Smooth muscle cell (in vitro differentiated cells): ENCODE measurements around the gene CELF2. TPM values are rescaled to one million over a fixed set of nuclear protein-coding genes. Genes with fewer than 3 reads are reported as not detected.

Experiments used
- DNase-seq: peaks from one replicate; lab custom pipeline; 2025; ENCODE audit not compliant: unreplicated experiment; lab: John Stamatoyannopoulos, UW
- H2AFZ ChIP-seq: fragments of 200-600 bp; sonication (generic); 2 replicates; pipeline ENCODE4 v1.6.0; 2016; ENCODE audit warnings: antibody characterized with exemption, low read depth, mild to moderate bottlenecking
- H3F3A ChIP-seq: fragments of 200-600 bp; sonication (generic); 2 replicates; pipeline ENCODE4 v1.6.0; 2017; ENCODE audit warnings: antibody characterized with exemption, low read depth
- H3K27ac ChIP-seq: fragments of 200-600 bp; sonication (generic); 2 replicates; pipeline ENCODE4 v1.5.1; 2016; ENCODE audit warnings: low read depth, mild to moderate bottlenecking
- H3K27me3 ChIP-seq: fragments of 200-600 bp; sonication (generic); 2 replicates; pipeline ENCODE4 v1.6.1; 2016; ENCODE audit warnings: low read depth, mild to moderate bottlenecking
- H3K36me3 ChIP-seq: fragments of 200-600 bp; sonication (generic); 2 replicates; pipeline ENCODE4 v1.5.1; 2016; ENCODE audit warnings: low read depth
- H3K4me1 ChIP-seq: fragments of 200-600 bp; sonication (generic); 2 replicates; pipeline ENCODE4 v1.5.1; 2016; ENCODE audit warnings: low read depth
- H3K4me2 ChIP-seq: fragments of 200-600 bp; sonication (generic); 2 replicates; pipeline ENCODE4 v1.6.0; 2016; ENCODE audit warnings: mild to moderate bottlenecking
- H3K4me3 ChIP-seq: fragments of 200-600 bp; sonication (generic); 2 replicates; pipeline ENCODE4 v1.5.1; 2016; ENCODE audit warnings: mild to moderate bottlenecking
- H3K79me2 ChIP-seq: fragments of 200-600 bp; sonication (generic); 2 replicates; pipeline ENCODE4 v1.6.0; 2016; ENCODE audit warnings: low read depth, mild to moderate bottlenecking
- H3K9ac ChIP-seq: fragments of 200-600 bp; sonication (generic); 2 replicates; pipeline ENCODE4 v1.6.0; 2016; ENCODE audit warnings: low read depth
- H3K9me3 ChIP-seq: fragments of 200-600 bp; sonication (generic); replicated peaks from 2 replicates; pipeline ENCODE4 v1.5.1; 2016; ENCODE audit warnings: low read depth
- H4K20me1 ChIP-seq: fragments of 200-600 bp; sonication (generic); 2 replicates; pipeline ENCODE4 v1.6.0; 2016; ENCODE audit warnings: low read depth
- CTCF ChIP-seq: fragments of 200-600 bp; sonication (generic); IDR thresholded peaks from 2 replicates; pipeline ENCODE4 v1.5.1; 2017; ENCODE audit warnings: borderline replicate concordance, mild to moderate bottlenecking, antibody characterized with exemption; ENCODE audit not compliant: insufficient read depth, poor library complexity, severe bottlenecking
- WGBS: methylation state at CpG from one replicate; pipeline ENCODE4 v1.1.7; 2016; ENCODE audit warnings: low lambda C conversion rate; 5-methylcytosine and 5-hydroxymethylcytosine counted together
- polyA plus RNA-seq: library from polyadenylated mRNA; unstranded; fragments of >200 nt; fragmentation: Nextera tagmentation; extraction: Ambion mirVana; gene quantifications from 2 replicates; pipeline ENCODE4 v1.2.1, GENCODE V29; 2016
- total RNA-seq: library from RNA; depleted of rRNA; stranded (reverse); fragments of >200 nt; gene quantifications from 2 replicates; pipeline ENCODE4 v1.2.3, GENCODE V29; 2014

CELF2 gene
- total and polyA plus RNA-seq, 2 experiments from 2014 or later, result 3.0 to 4.7 TPM

DNA sequence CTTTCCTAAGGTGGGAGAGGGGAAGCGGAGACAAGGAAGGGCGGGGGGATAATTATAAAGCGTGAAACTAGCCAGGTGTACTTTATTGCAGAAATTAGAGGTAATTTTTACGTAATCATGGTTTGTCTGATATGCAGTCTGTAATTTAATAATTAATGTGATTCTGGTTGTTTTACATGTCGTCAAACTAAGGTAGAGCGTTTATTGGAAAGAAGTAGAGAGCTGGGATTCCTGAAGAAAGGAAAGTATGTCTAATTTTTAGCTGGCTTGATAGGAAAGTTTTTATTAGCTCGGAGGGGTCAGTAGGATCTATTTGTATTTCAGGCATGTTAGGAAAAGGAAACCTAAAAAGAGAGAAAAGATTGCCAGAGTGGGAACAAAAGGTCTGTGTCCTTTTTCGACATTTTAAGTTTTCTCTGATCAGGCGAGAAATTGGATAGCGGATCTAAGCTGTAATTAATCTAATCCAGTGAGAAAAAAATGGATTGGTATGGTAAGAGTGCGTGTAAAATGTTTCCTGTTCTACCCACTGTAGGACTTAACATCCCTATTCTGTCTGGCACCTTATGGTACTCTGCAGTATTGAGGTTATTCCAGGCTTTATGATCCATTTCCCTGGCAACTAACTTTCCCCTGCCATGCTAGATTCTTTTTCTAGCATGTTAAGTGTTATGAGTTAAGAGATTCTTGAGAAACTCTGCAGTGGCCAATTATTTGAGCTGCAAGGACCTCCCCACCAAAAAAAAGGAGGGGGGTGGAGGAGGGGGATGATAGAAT, 1.4 kb downstream of the CELF2 start:
- no peak for DNase-seq
- H3F3A ChIP-seq, result no peaks in the 10 kb centered on the region
- no peak overlapping the region for H3K27ac ChIP-seq
- peaks cover 86% of the 10 kb centered on the region for H3K27me3 ChIP-seq
- no peak for TF ChIP-seq CTCF
- 27% methylated on average over 11 of the region's 11 CpGs for WGBS
- H2AFZ ChIP-seq, result no peak overlapping the region
- no peaks in the 10 kb centered on the region for H4K20me1 ChIP-seq
- H3K4me1 ChIP-seq, result peaks cover 33% of the 10 kb centered on the region
- H3K79me2 ChIP-seq, result no peaks in the 10 kb centered on the region
- no peak overlapping the region for H3K9ac ChIP-seq
- H3K4me2 ChIP-seq, result peak overlapping the region; percentile 93
- no peaks in the 10 kb centered on the region for H3K9me3 ChIP-seq
- peak overlapping the region; percentile 70 for H3K4me3 ChIP-seq
- H3K36me3 ChIP-seq, result no peaks in the 10 kb centered on the region

DNA sequence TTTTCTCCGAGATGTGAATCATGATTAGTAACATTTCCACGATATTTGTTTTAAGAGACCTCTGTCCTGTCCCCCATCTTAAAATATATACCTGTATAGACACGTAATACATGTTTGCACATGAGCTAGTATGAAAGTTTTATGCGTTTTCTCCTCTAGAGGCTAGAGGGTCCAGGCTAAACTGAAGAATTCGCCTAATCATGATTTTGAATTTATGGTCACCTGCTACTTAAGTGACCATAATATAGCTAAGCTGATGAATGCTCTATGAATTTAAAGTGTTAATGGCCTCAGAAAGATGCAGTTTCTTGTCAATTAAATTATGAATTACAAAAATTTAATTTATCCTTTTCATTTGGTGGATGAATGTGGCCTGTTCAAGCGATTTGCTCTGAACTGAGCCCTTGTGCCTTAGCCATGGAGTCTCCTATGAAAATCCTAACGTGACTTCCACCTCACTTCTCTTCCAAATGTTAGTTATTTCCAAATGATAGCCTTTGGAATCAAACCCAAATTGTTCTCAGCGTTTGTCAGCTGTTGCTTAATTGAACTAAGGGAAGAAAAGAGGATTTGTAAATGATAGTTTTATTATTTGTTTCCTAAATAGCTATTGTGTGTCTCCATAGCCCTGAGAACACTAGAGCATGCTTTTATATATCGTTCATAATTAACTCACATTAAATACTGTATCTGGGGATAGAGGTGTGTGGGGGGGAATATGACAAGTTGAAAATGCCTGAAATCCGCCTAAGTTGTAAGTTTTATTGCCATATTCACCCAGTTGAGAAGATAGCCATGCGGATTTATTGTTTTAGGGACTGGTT, 2.3 kb downstream of the CELF2 start:
- Histone ChIP-seq H3K9ac (no peak overlapping the region), H3K4me2 (no peak overlapping the region)

GRCh38 chr10:11020548-11020942, 2.9 kb downstream of the CELF2 start:
- H3K4me1 ChIP-seq, result peaks cover 21% of the 10 kb centered on the region
- no peak overlapping the region for H3K4me2 ChIP-seq
- H3K4me3 ChIP-seq, result no peak overlapping the region
- no peaks in the 10 kb centered on the region for H3F3A ChIP-seq
- peaks cover 80% of the 10 kb centered on the region for H3K27me3 ChIP-seq
- no peaks in the 10 kb centered on the region for H3K9me3 ChIP-seq
- H2AFZ ChIP-seq, result no peak overlapping the region
- DNase-seq, result no peak
- no peaks in the 10 kb centered on the region for H3K79me2 ChIP-seq
- H4K20me1 ChIP-seq, result no peaks in the 10 kb centered on the region
- H3K9ac ChIP-seq, result no peak overlapping the region
- WGBS, result 91% methylated on average over 6 of the region's 6 CpGs
- TF ChIP-seq CTCF, result no peak
- H3K36me3 ChIP-seq, result no peaks in the 10 kb centered on the region
- H3K27ac ChIP-seq, result no peak overlapping the region

More for the DNA sequence above, 2.3 kb downstream of the CELF2 start:
- Histone ChIP-seq H3K27ac (no peak overlapping the region), H3K4me3 (peak overlapping the region; percentile 70), H3K9me3 (no peaks in the 10 kb centered on the region), H4K20me1 (no peaks in the 10 kb centered on the region), H3F3A (no peaks in the 10 kb centered on the region), H3K79me2 (no peaks in the 10 kb centered on the region), H2AFZ (no peak overlapping the region), H3K27me3 (peaks cover 83% of the 10 kb centered on the region), H3K36me3 (no peaks in the 10 kb centered on the region), H3K4me1 (peaks cover 25% of the 10 kb centered on the region)
- TF ChIP-seq CTCF, result no peak
- DNase-seq, result no peak
- 90% methylated on average over 11 of the region's 11 CpGs for WGBS
